Sigmoid colon (tissue), 7 donors: Measurements from ENCODE around the gene ZNF366. TPM values are rescaled to one million over a fixed set of nuclear protein-coding genes. Genes with fewer than 3 reads are reported as not detected.

Experiments
- DNase-seq: peaks from one replicate; pipeline ENCODE4 v3.0.0-alpha.2; 2019
- H3K27ac ChIP-seq, 4 donors: fragments of 200-600 bp; sonication (generic); one replicate each; pipeline ENCODE4 v1.5.1; 2016 to 2019; ENCODE audit warnings: mild to moderate bottlenecking in 1 of 4
- H3K27me3 ChIP-seq, 3 donors: fragments of 200-600 bp; sonication (generic); one replicate each; pipeline ENCODE4 v1.5.1; 2019; ENCODE audit warnings: mild to moderate bottlenecking in 1 of 3
- H3K36me3 ChIP-seq, 4 donors: fragments of 200-600 bp; sonication (generic); one replicate each; pipeline ENCODE4 v1.5.1; 2016 to 2019
- H3K4me1 ChIP-seq, 4 donors: fragments of 200-600 bp; sonication (generic); one replicate each; pipeline ENCODE4 v1.5.1; 2017 to 2019
- H3K4me3 ChIP-seq, 4 donors: fragments of 200-600 bp; sonication (generic); one replicate each; pipeline ENCODE4 v1.5.1; 2017 to 2019; ENCODE audit warnings: mild to moderate bottlenecking in 2 of 4, moderate library complexity in 1 of 4
- H3K9me3 ChIP-seq, 4 donors: fragments of 200-600 bp in 3 of 4; sonication (generic) in 3 of 4; one replicate each; pipeline versions ENCODE4 v1.5.1 to v1.6.1; 2013 to 2019
- EP300 ChIP-seq, 4 donors: sonication (generic); formaldehyde crosslinking; IDR thresholded peaks; one replicate each; pipeline ENCODE4 v1.6.1; 2017; ENCODE audit warnings: antibody characterized with exemption in 4 of 4
- POLR2A ChIP-seq, 2 donors: fragments of 450-650 bp; IDR thresholded peaks; one replicate each; pipeline ENCODE4 v1.6.1; 2016; ENCODE audit warnings: antibody characterized with exemption in 2 of 2, mild to moderate bottlenecking in 2 of 2, moderate library complexity in 2 of 2
- POLR2AphosphoS5 ChIP-seq, 4 donors: sonication (generic); formaldehyde crosslinking; IDR thresholded peaks; one replicate each; pipeline ENCODE4 v1.6.1; 2017; ENCODE audit warnings: antibody characterized with exemption in 4 of 4
- WGBS, 2 donors: extraction: QIAGEN DNeasy Blood & Tissue Kit; methylation state at CpG; one replicate each; pipeline ENCODE4 v1.1.7; 2013; 5-methylcytosine and 5-hydroxymethylcytosine counted together
- intact Hi-C: fragments of 100-400 bp; cut with DNase I; formaldehyde crosslinking; loops from one replicate; pipeline ENCODE4 v1.15.1; 2023
- polyA plus RNA-seq, 3 donors: library from polyadenylated mRNA; stranded (reverse); fragments of 200-250 nt; gene quantifications; one replicate each; pipeline ENCODE4 v1.2.3, GENCODE V29; 2013
- total RNA-seq, 4 donors: library from RNA; depleted of rRNA; stranded (reverse); fragments of >200 nt; gene quantifications; one replicate each; pipeline ENCODE4 v1.1.0, GENCODE V29; 2016
- TF ChIP-seq, protein P1 (sequence below), 4 experiments: fragments of 450-650 bp in 3 of 4; fragments of 200-600 bp in 1 of 4; IDR thresholded peaks; one replicate each; pipeline ENCODE4 v1.5.1; 2016 to 2019; ENCODE audit warnings: antibody characterized with exemption in 4 of 4, mild to moderate bottlenecking in 3 of 4, moderate library complexity in 2 of 4
- donor health status: healthy with polysubstance abuse.
- donor health status: Bipolar disorder and iron deficiency.
- donor health status: healthy.

Gene ZNF366
- total and polyA plus RNA-seq, 7 donors: 0.46 to 3.9 (median 1.8) TPM

DNA sequence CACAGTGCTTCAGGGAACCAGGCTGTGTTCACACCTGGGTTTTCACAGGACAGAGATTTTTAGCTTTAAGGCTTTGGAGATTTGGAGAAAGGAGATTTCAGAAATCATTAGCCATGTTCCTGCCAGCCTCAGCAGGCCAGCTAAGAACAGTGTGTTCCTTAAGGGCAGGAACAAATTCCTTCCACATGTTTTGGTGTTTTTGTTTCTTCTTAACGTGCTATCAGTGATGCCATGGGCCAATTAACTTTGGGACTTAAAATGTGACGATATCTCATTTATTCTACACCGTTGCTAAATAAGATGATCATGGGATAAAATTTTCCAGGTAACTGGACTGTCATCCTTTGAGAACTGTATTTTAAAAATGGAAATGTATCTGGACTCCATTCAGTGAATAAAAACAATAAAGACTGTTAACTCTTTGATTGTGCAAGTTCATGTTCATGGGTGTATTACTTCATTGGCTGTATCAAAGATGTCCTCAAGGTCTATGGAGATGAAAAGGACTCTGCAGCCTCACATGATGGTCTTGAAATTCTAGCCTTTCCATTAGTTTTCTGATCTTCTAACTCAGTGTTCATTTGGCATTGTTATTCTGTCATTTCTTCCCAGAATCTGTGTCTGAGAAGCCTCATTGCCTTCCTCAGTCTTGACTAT is 72.3 kb downstream of the ZNF366 start:
- H3K36me3 ChIP-seq: no peaks in the 10 kb centered on the region
- intact Hi-C loops: no loop called here
- TF ChIP-seq POLR2A (IDR thresholded peaks at IDR 0.05): no peak
- peak; percentile 20 to 64 (median 57) for TF ChIP-seq POLR2AphosphoS5 (IDR thresholded peaks at IDR 0.05)
- TF ChIP-seq EP300 (IDR thresholded peaks at IDR 0.05): peak in 1 of 4 donors; percentile 58
- TF ChIP-seq, protein P1, sequence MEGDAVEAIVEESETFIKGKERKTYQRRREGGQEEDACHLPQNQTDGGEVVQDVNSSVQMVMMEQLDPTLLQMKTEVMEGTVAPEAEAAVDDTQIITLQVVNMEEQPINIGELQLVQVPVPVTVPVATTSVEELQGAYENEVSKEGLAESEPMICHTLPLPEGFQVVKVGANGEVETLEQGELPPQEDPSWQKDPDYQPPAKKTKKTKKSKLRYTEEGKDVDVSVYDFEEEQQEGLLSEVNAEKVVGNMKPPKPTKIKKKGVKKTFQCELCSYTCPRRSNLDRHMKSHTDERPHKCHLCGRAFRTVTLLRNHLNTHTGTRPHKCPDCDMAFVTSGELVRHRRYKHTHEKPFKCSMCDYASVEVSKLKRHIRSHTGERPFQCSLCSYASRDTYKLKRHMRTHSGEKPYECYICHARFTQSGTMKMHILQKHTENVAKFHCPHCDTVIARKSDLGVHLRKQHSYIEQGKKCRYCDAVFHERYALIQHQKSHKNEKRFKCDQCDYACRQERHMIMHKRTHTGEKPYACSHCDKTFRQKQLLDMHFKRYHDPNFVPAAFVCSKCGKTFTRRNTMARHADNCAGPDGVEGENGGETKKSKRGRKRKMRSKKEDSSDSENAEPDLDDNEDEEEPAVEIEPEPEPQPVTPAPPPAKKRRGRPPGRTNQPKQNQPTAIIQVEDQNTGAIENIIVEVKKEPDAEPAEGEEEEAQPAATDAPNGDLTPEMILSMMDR (IDR thresholded peaks at IDR 0.05): no peak
- H3K27me3 ChIP-seq: no peaks in the 10 kb centered on the region
- H3K27ac ChIP-seq: peak overlapping the region; percentile 38 to 74 (median 56)
- 80 to 86% methylated on average over 3 of the region's 3 CpGs for WGBS, 2 donors
- H3K4me3 ChIP-seq: no peak overlapping the region
- no peak for DNase-seq
- H3K9me3 ChIP-seq: no peaks in the 10 kb centered on the region
- H3K4me1 ChIP-seq: peaks cover 0 to 43% (median 38%) of the 10 kb centered on the region in 4 donors

- no peaks in the 10 kb centered on the region for H3K27me3 ChIP-seq
- H3K9me3 ChIP-seq: no peaks in the 10 kb centered on the region
- intact Hi-C loops: no loop called here
- peaks cover 0 to 36% (median 31%) of the 10 kb centered on the region in 4 donors for H3K4me1 ChIP-seq
- H3K27ac ChIP-seq: peak overlapping the region; percentile 38 to 74 (median 56)
- TF ChIP-seq POLR2A (IDR thresholded peaks at IDR 0.05) (no peak), EP300 (IDR thresholded peaks at IDR 0.05) (no peak), POLR2AphosphoS5 (IDR thresholded peaks at IDR 0.05) (no peak)
- TF ChIP-seq, protein P1 (IDR thresholded peaks at IDR 0.05): no peak
- no peak for DNase-seq
- no peak overlapping the region for H3K4me3 ChIP-seq
- H3K36me3 ChIP-seq: no peaks in the 10 kb centered on the region
- 71% methylated on average over 5 of the region's 5 CpGs for WGBS, 2 donors
Observed at GRCh38 chr5:72434056-72434780, 73.0 kb downstream of the ZNF366 start.

- no peak for DNase-seq
- TF ChIP-seq POLR2AphosphoS5 (IDR thresholded peaks at IDR 0.05) (peak in 3 of 4 donors; percentile 28 to 73 (median 53)), EP300 (IDR thresholded peaks at IDR 0.05) (no peak), POLR2A (IDR thresholded peaks at IDR 0.05) (no peak)
- WGBS, 2 donors: 60 to 83% methylated on average over 1 of the region's 1 CpG
- Histone ChIP-seq H3K4me1 (peaks cover 0 to 37% (median 30%) of the 10 kb centered on the region in 4 donors), H3K27ac (peak overlapping the region in 3 of 4 donors; percentile 38 to 74 (median 65)), H3K9me3 (no peaks in the 10 kb centered on the region), H3K4me3 (no peak overlapping the region), H3K36me3 (no peaks in the 10 kb centered on the region), H3K27me3 (no peaks in the 10 kb centered on the region)
- intact Hi-C loops: no loop called here
Observed at GRCh38 chr5:72433522-72433921, 73.7 kb downstream of the ZNF366 start.

GRCh38 chr5:72428669-72429068 is 78.5 kb downstream of the ZNF366 start:
- DNase-seq: no peak
- peak overlapping the region; percentile 8 to 58 (median 41) for H3K27ac ChIP-seq
- H3K9me3 ChIP-seq: no peaks in the 10 kb centered on the region
- H3K27me3 ChIP-seq: no peaks in the 10 kb centered on the region
- peaks cover 0 to 37% (median 26%) of the 10 kb centered on the region in 4 donors for H3K4me1 ChIP-seq
- 49 to 71% methylated on average over 1 of the region's 1 CpG for WGBS, 2 donors
- H3K4me3 ChIP-seq: no peak overlapping the region
- TF ChIP-seq POLR2AphosphoS5 (IDR thresholded peaks at IDR 0.05) (no peak), EP300 (IDR thresholded peaks at IDR 0.05) (no peak), POLR2A (IDR thresholded peaks at IDR 0.05) (no peak)
- TF ChIP-seq, protein P1 (IDR thresholded peaks at IDR 0.05): no peak
- intact Hi-C loops: no loop called here
- no peaks in the 10 kb centered on the region for H3K36me3 ChIP-seq
